Heart left ventricle (tissue), 13 donors: ENCODE data around the gene TLR1.
"Not testable (repeated sequence)": the region's sequence is repeated elsewhere in the genome, so short reads cannot be mapped to it uniquely, and the experiment has no call there.

Experiments used
- CTCF ChIP-seq, 12 donors: fragments of 200-600 bp; sonication (generic) in 4 of 12; IDR thresholded peaks; one replicate each; pipeline versions ENCODE4 v1.5.0 to v1.8.0; 2018 to 2022; ENCODE audit warnings: antibody characterized with exemption in 12 of 12, mild to moderate bottlenecking in 5 of 12
- POLR2A ChIP-seq, 2 donors: fragments of 450-650 bp; IDR thresholded peaks; one replicate each; pipeline ENCODE4 v1.6.1; 2017; ENCODE audit warnings: antibody characterized with exemption in 2 of 2, mild to moderate bottlenecking in 2 of 2, moderate library complexity in 2 of 2
- donor health status: ischemic (EF 13 %, LVEDD 7.1; RV severe dilation, severe dysfunction).
- donor health status: DM: no; HTN: yes; CAD: no.
- donor health status: DM: no; HTN: no; CAD: no.
- donor health status: ischemic (EF 25% LVEDD 6.9; RV normal size, moderate dysfunction).
- donor health status: ischemic (EF 25% LVEDD 5.7; RV mildly dilated, moderate dysfunction).
- donor health status: ischemic (EF 35%, LVEDD 5.7; RV mildly dilated, moderate dysfunction).
- donor health status: nonischemic (EF 11% LVEDD 7.7; RV severe dilation, severe dysfunction).
- donor health status: DM: yes; HTN: yes; CAD: no.
- donor health status: PGD.
- donor health status: ischemic (EF 29% LVEDD 5.4; RV normal size, mild dysfunction).
- donor health status: nonischemic (EF 23%, LVEDD 6.1; RV moderate dilation, normal function).

- TF ChIP-seq CTCF, POLR2A (IDR thresholded peaks at IDR 0.05): not testable (repeated sequence)
These were observed 2.9 kb upstream of the TLR1 start for GRCh38 chr4:38807462-38807861.
